ENCODE measurements around the gene VAV3.
"Not testable (repeated sequence)": the region's sequence is repeated elsewhere in the genome, so short reads cannot be mapped to it uniquely, and the experiment has no call there.

The VAV3 gene

GRCh38 chr1:107844541-107845194 lies 120.3 kb downstream of the VAV3 start:
- in situ Hi-C loops (cut with MboI; ENCODE audit: low sequenced_read_pairs) = not testable (repeated sequence)

DNA sequence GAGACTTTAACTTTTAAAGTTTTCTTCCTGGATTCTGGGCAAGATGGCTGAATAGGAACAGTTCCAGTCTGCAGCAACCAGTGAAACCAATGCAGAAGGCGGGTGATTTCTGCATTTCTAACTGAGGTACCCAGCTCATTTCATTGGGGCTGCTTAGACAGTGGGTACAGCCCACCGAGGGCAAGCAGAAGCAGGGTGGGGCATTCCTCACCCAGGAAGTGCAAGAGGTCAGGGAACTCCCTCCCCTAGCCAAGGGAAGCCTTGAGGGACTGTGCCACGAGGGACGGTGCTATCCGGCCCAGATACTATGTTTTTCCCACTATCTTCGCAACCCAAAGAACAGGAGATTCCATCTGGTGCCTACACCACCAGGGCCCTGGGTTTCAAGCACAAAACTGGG lies 121.0 kb downstream of the VAV3 start:
- in situ Hi-C loops (cut with MboI; ENCODE audit: low sequenced_read_pairs) = no loop called here

DNA sequence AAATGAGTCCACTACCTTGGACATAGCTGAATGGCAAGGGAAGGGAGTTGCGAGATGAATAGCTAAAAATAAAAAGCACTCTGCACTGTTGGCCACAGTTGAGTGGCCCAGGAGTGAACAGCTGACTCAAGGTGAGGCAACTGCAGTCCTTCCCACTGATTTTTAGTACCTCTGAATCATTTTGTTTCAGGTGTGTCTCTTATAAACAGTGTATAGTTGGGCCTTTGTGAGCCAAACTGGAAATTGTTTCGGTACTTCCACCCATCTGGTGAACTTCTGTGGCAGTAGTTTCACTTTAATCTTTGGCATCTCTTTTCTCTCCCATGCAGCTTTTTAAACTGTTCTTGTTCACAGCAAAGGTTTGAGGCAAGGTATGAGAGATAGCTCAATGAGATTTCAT lies 122.7 kb downstream of the VAV3 start:
- in situ Hi-C loops (cut with MboI; ENCODE audit: low sequenced_read_pairs) = no loop called here

DNA sequence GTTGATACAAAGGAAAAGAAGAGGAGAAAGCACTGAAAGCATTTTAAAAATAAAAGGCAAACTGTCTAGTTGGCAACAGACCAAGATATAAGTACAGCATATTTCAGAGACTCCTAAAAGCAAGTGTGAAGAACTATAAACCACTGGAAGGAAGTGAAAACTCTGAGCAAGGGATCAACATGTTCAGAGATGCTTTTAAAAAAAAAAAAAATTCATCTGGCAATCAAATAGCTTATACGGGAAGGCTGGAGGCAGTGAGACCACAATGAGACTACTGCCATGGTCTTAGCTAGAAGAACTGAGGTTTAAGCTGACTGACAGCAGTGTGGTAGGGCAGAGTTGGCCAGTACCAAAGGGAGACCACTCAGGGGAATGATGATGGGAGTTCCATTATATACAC lies 124.3 kb downstream of the VAV3 start:
- in situ Hi-C loops (cut with MboI; ENCODE audit: low sequenced_read_pairs) = no loop called here

- in situ Hi-C loops (cut with MboI; ENCODE audit: low sequenced_read_pairs) = no loop called here
These were observed 126.9 kb downstream of the VAV3 start for GRCh38 chr1:107838056-107838455.

DNA sequence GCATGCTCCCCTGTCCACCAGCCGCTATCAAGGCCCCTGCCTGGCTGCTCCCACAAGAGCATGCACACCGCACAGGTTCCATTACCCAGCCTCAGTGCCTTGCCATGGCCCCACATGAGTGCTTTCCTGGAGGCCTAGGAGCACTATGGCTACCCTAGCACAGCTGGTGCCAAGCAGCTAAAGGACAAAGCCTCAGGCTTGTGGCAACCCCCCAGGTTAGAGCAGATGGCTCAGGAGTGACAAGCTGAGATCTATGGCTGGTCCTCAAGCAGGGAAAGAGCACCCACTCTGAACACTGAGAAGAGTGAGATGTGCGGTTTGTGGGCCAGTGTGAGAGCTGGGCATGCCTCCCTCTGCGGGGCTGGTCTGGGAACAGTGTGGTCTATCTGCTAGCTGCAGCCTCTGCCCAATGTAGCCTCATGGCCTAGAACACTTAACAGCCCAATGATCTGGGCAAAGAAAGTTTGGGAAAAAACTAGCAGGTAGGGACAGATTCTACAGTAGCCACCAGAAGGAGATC lies 129.8 kb downstream of the VAV3 start:
- in situ Hi-C loops (cut with MboI; ENCODE audit: low sequenced_read_pairs) = no loop called here

- in situ Hi-C loops (cut with MboI; ENCODE audit: low sequenced_read_pairs) = no loop called here
These were observed 131.9 kb downstream of the VAV3 start for GRCh38 chr1:107833061-107833460.

- in situ Hi-C loops (cut with MboI; ENCODE audit: low sequenced_read_pairs) = no loop called here
These were observed 133.1 kb downstream of the VAV3 start for GRCh38 chr1:107831921-107832320.

- in situ Hi-C loops (cut with MboI; ENCODE audit: low sequenced_read_pairs) = no loop called here
These were observed 134.5 kb downstream of the VAV3 start for GRCh38 chr1:107830526-107830925.

DNA sequence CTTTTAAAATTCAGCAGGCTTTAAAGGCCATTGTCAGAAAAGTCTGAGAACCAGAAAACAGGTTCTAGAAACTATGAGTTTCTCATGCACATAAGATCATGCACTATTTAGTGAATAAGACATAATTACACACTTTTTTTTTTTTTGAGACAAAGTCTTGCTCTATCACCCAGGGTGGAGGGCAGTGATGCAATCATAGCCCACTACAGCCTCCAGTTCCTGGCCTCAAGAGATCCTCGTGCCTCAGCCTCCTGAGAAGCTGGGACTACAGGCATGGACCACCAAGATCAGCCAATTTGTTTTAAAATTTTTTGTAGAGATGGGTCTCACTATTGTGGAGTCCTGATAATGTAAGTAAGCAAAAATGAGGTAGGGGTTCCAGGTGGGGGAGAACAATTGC lies 134.9 kb downstream of the VAV3 start:
- in situ Hi-C loops (cut with MboI; ENCODE audit: low sequenced_read_pairs) = no loop called here

DNA sequence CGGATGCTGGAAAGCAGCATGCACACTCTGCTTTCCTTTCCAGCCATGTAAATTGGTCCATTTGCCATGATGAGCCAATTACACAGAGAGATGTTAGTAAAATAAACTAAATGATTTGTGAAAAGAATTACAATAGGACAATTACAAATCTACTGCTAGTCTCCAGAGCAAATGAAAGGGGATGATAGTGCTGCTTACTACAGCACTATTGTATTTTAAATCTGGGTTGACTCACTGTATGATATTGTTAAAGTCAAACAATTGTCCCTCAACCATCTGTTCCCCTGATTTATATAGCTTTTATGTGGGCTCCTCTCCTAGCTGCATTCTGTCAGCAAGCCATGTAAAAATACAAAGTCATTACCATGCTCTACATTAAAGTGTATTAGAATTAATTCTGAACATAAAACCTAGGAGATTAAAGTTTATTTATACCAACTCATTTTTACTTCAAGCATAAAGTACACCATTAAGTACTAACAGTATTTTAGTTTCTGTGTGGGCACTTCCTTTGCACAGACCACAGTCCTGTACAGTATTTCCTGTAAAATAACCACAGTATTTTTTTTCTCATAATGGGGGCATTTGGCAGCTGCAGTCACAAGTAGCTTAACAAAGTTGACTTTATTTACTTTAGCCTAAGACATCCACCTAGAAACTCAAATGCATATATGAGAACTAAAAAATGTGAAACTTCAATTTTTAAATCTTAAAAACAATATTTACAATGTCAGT lies 135.8 kb downstream of the VAV3 start:
- in situ Hi-C loops (cut with MboI; ENCODE audit: low sequenced_read_pairs) = no loop called here

GRCh38 chr1:107824946-107825345 lies 140.0 kb downstream of the VAV3 start:
- in situ Hi-C loops (cut with MboI; ENCODE audit: low sequenced_read_pairs) = no loop called here

DNA sequence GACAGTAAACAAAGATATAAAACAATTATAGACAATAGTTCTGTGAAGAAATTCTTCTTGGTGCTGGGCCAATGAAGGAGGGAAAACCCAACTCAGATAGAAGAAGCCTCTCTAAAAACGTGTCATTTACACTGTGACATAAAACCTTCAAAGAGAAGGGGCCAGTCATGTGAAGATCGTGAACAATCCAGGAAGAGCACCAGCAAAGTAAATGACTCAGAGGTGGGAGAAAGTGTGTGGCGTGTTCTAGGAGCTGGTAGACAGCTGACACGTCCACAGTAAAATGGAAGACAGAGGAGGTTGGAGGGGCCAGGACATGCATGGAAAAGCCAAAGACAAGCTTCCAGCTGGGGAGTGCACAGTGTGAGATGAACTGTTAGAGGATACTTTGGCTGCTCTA lies 143.6 kb downstream of the VAV3 start:
- in situ Hi-C loops (cut with MboI; ENCODE audit: low sequenced_read_pairs) = no loop called here

DNA sequence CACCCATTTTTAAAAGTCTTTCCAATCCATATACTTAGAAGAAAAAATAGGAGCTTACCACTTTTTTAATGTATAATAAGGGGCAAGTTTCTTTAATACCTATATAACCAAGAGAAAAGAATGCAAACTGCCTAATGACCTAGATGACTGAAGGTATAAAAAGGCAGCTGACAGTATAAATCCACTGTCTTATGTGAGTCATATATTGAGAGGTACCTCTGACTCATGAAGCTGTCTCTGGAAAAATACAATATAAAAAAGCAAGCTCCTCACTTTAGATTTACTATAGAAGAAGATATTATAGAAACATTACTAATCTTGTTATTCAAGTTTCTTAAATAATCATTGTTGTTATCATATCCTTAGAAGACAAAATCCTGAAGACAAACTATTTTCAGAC lies 144.2 kb downstream of the VAV3 start:
- in situ Hi-C loops (cut with MboI; ENCODE audit: low sequenced_read_pairs) = no loop called here

DNA sequence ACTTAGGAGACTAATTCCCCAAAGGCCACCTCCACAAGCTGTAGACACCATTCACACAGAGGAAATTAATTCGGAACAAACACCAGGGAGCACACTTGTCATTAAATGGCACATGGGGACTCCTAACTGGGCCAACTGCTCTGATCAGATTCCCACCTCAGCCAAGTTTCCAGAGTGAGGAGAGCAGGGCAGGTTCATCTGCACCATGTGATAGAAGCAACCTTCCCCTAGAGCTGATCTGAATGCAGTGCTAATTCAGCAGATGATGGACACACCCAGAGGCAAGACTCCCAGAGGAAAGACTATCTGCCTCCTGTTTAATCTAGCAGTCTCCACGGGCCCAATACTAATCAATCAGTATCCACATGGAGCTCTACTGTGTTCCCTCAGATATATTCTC lies 147.0 kb downstream of the VAV3 start:
- in situ Hi-C loops (cut with MboI; ENCODE audit: low sequenced_read_pairs) = no loop called here

GRCh38 chr1:107817206-107817605 lies 147.8 kb downstream of the VAV3 start:
- in situ Hi-C loops (cut with MboI; ENCODE audit: low sequenced_read_pairs) = no loop called here

DNA sequence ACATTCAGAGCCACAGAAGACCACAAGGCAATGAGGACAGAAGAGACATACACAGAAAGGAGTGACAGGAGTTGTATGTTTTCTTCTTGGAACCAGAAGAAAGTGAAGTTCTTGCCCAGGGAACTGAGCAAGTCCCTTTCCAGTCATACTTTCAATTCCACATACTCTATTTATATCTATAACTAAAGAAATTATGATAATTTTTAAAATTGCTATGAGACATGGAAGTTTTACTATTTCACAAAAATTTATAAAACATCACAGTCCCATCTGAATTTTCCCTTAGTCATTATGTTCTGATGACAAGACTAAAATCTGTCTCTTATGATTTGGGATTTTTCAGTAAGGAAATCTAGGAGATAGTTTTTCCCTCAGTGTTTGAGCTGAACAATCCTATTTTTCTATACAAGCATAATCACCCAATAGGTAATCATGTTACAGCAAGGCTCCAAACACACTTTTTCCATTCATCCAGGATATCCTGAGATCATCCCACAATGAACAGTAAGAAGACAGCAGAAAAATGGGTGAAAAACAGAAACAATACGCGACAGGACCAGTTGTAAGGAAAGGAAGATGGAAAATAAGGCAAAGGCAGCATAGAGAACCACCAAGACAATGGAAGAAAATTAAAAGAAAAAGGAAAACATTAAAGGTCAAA lies 154.6 kb downstream of the VAV3 start:
- in situ Hi-C loops (cut with MboI; ENCODE audit: low sequenced_read_pairs) = no loop called here

- in situ Hi-C loops (cut with MboI; ENCODE audit: low sequenced_read_pairs) = no loop called here
These were observed 157.1 kb downstream of the VAV3 start for GRCh38 chr1:107807855-107808254.

DNA sequence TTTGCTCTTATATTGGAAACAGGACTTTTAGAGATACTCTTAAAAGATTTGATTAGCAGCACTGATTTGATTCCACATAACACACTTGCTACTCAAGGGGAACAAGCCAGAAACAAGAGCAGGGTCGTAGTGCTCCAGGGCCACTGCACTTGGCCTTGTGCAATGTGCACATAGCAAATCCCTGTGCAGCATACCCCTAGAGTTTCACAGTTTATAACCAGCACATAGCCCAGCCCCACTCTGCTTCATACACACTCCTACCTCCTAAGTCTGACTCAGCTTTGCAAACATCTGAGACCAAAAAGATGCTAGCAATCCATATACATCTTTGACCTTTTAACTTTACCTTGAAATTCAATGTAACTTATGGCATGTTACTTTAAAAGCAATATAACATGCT lies 157.6 kb downstream of the VAV3 start:
- in situ Hi-C loops (cut with MboI; ENCODE audit: low sequenced_read_pairs) = no loop called here

DNA sequence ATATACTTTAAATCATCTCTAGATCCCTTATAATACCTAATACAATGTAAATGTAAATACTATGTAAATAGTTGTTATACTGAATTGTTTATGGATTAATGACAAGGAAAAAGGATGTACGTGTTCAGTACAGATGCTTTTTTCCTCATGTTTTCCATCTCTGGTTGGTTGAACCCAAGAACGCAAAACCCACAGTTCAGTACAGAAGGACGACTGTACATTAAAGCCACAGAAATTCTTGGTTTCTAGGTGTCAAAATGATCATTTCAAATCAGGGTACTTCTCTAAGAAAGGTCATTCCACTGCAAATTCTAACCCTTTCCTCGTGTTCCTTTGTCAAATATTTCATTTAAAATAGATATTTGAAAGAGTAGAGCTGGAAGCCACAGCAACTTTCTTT lies 158.1 kb downstream of the VAV3 start:
- in situ Hi-C loops (cut with MboI; ENCODE audit: low sequenced_read_pairs) = no loop called here

GRCh38 chr1:107804741-107805140 lies 160.2 kb downstream of the VAV3 start:
- in situ Hi-C loops (cut with MboI; ENCODE audit: low sequenced_read_pairs) = no loop called here

DNA sequence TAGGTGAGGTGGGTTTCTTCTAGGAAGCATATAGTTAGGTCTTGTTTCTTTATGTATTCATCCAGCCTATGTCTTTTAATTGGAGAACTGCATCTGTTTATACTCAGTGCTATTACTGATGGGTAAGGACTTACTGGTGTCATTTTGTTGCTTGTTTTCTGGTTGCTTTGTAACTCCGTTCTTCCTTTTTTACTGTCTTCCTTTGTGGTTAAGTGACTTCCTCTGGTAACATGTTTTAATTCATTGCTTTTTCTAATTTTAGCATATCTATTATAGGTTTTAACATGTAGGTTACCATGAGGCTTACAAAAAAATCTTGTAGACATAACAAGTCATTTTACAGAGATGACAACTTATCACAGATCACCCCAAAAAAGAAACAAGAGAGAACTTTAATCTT lies 160.8 kb downstream of the VAV3 start:
- in situ Hi-C loops (cut with MboI; ENCODE audit: low sequenced_read_pairs) = no loop called here
